Activated gamma-delta T cell treated with anti-CD3 and anti-CD28 coated beads, Interleukin-2, amount 50 U/mL, for 16 hours (primary cell): ENCODE data around the gene LCN1.

ENCODE experiments used
- DNase-seq: peaks from one replicate; pipeline ENCODE4 v3.0.0-alpha.2; 2020; ENCODE audit warnings: low read depth

LCN1 gene

GRCh38 chr9:135520916-135521607, at the start of gene LCN1:
TSS of gene LCN1 (plus strand) at chr9:135521440. CDS start at chr9:135521498, 58 bp downstream.
- no peak for DNase-seq

GRCh38 chr9:135471791-135472640, 49.2 kb upstream of the LCN1 start:
- no peak for DNase-seq

GRCh38 chr9:135473972-135474543, 47.2 kb upstream of the LCN1 start:
- DNase-seq: no peak

GRCh38 chr9:135474915-135475314, 46.3 kb upstream of the LCN1 start:
- no peak for DNase-seq

GRCh38 chr9:135476561-135477355, 44.5 kb upstream of the LCN1 start:
- no peak for DNase-seq

GRCh38 chr9:135478191-135478590, 43.0 kb upstream of the LCN1 start:
- DNase-seq: no peak

DNA sequence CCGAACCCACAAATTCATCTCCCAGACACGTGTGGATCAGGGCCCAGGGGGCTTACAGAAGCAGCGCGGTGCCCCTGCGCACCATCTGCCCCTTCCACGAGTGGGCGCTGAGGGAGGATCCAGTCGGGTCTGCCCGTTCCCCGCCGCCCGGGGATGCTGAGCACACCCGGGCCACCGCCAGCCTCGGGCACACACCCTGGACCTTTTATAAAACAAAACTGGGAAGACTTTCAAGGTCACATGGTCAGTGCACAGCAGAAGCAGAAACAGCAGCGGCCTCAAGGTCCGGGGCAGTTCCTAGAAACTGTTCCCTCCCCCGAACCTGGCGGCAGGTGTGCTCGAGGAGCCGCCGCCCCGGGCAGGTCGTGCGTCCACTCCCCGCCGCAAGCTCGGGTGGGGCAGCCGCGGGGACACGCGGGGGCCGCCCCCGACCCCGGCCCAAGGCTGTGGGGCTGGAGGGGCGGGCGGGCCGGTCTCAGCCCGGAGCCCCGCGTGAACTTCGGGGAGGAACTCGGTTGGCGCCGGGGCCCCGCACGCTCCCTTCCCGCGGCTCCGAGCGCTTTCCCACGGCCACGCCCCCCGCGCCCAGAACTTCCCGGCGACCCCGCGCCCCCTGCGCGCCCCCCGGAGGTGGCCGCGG, 42.3 kb upstream of the LCN1 start:
- DNase-seq: no peak

GRCh38 chr9:135479469-135480052, 41.7 kb upstream of the LCN1 start, which contains the start of gene PPP1R26:
TSS of gene PPP1R26 (plus strand) at chr9:135479782. CDS start at chr9:135484511, 4,729 bp downstream.
- no peak for DNase-seq

DNA sequence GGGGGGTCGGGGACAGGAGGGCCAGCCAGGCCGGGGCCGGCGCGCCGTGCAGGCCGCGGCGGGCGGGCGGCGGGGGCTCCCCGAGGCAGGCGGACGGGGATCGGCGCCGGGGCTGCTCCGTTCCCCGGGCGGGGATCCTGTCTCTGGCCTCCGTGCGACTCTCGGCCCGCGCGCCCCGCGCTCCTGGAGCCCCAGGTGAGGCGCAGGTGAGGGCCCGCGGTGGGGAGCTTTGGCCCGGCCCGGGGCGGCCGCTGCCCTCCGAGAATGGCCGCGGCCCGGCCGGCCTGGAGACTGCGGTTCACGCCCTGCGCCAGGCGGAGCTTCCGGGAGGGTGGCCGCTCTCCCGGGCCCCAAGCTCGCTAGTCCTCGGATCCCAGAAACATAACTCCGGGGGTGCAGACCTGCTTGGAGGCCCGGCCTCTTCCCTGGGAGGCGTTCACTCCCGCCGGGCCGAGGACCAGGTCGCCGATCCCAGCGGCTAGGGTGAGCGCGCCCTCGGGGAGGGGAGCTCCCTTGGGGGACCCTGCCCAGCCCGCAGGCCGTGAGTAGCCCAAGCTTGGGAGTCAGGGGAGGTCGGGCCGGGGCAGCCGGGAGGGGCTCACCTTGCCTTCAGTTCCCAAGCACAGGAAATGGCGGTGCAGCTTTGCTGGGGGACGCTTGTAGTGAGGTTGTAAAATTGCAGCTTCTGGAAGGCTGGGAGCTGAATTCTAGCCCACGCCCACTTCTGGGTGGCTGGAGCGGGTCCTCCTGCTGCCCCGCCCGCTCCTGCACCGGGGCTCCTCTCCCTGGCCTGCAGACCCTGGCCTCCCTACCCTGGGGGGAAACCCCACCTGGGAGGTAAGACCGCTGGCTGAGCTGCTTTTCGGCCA, 40.9 kb upstream of the LCN1 start:
- no peak for DNase-seq

- DNase-seq: no peak
Observed at GRCh38 chr9:135480940-135481310, 40.3 kb upstream of the LCN1 start.

GRCh38 chr9:135482015-135482754, 39.1 kb upstream of the LCN1 start:
- no peak for DNase-seq

- no peak for DNase-seq
Observed at GRCh38 chr9:135484460-135485277, 36.6 kb upstream of the LCN1 start.

DNA sequence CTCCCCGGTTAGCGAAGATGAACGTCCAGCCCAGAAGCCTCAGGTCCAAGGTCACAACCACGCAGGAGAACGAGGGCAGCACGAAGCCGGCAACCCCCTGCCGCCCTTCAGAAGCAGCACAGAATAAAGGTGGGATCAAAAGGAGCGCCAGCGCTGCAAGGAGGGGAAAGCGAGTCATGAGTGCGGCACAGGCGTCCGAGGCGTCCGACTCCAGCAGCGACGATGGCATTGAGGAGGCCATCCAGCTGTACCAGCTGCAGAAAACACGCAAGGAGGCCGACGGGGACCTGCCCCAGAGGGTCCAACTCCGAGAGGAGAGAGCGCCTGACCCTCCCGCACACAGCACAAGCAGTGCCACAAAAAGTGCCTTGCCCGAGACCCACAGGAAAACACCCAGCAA, 35.9 kb upstream of the LCN1 start:
- DNase-seq: no peak

DNA sequence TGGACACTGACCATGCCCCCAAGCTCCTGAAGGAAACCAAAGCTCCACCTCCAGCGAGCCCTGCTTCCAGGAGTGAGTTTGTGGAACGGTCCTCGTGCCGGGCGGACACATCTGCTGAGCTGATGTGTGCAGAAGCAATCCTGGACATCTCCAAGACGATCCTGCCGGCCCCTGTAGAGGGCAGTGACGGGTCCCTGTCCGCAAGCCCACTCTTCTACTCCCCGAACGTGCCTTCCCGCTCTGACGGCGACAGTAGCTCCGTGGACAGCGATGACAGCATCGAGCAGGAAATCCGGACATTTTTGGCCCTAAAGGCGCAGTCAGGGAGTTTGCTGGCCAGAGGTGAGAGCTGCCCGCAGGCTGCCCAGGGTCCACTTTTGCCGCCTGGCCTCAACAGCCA, 35.4 kb upstream of the LCN1 start:
- DNase-seq: no peak

- no peak for DNase-seq
Observed at GRCh38 chr9:135486267-135487065, 34.8 kb upstream of the LCN1 start.

- DNase-seq: no peak
Observed at GRCh38 chr9:135487281-135488012, 33.8 kb upstream of the LCN1 start.

DNA sequence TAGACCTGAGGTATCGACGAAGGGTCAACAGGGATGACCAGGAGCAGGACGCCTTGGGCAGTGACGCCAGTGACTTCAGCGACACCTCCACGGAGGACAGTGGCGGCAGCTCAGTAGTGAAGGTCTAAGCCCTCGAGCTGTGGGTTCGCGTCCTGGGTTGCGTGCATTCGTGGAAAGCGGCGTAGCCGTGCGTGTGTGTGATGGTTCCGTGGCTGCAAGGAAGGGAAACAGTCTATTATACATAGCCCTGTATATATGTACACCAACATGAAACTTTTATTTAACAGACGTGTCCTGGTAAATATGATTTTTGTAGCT, 33.3 kb upstream of the LCN1 start:
- DNase-seq: no peak
